HG03159 (cell line): ENCODE results near the gene PLEKHS1.
"Not testable (repeated sequence)": the region's sequence is repeated elsewhere in the genome, so short reads cannot be mapped to it uniquely, and the experiment has no call there.

Experiments used
- ATAC-seq: cut with Tn5 transposase; IDR thresholded peaks from one replicate; pipeline ENCODE4 v1.9.1; 2021; ENCODE audit warnings: mild to moderate bottlenecking, moderate library complexity; ENCODE audit not compliant: unreplicated experiment

PLEKHS1 gene

GRCh38 chr10:113740850-113741249 is 10.6 kb upstream of the PLEKHS1 start:
- ATAC-seq: no peak

- no peak for ATAC-seq
These were observed 9.0 kb upstream of the PLEKHS1 start for GRCh38 chr10:113742466-113742865.

DNA sequence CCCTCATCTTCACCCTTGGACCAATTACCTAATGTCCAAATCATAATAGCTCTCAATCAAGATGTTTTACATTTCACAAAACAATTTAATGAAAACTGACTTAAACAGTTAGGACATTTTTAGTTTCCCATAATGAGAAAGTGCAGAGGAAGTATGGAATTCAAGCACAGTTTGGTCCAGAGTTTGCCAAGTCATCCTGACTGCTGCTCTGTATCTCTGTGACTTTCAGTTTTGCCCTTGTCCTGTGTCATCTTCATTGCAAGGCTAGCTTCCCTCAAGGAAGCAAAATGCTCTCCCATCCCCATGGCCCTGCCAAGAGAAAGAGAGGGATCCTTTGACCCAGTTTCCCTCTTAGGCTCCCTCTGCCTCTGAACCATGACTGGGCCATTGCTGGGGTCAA is 7.9 kb upstream of the PLEKHS1 start:
- no peak for ATAC-seq

- no peak for ATAC-seq
These were observed 6.1 kb upstream of the PLEKHS1 start for GRCh38 chr10:113745374-113745773.

GRCh38 chr10:113746217-113746957 is 5.1 kb upstream of the PLEKHS1 start:
- ATAC-seq: no peak

DNA sequence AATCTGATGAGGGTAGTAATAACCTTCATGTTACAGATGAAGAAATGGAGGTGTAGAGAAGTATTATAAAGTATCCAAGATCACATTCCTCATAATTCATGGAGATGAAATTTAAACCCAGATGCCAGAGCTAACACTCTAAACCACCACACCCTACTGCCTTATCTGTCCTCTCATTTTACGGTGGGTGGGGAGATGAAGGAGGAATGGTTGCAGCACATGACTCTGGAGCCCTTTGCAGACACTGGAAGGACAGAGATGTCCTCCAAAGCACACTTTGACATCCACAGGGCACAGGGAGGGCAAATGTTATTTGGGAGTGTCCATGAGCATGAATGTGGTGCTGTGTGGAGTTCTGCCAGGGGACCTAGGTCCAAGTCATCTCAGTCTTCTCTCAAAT is 1.1 kb downstream of the PLEKHS1 start:
- ATAC-seq: no peak

DNA sequence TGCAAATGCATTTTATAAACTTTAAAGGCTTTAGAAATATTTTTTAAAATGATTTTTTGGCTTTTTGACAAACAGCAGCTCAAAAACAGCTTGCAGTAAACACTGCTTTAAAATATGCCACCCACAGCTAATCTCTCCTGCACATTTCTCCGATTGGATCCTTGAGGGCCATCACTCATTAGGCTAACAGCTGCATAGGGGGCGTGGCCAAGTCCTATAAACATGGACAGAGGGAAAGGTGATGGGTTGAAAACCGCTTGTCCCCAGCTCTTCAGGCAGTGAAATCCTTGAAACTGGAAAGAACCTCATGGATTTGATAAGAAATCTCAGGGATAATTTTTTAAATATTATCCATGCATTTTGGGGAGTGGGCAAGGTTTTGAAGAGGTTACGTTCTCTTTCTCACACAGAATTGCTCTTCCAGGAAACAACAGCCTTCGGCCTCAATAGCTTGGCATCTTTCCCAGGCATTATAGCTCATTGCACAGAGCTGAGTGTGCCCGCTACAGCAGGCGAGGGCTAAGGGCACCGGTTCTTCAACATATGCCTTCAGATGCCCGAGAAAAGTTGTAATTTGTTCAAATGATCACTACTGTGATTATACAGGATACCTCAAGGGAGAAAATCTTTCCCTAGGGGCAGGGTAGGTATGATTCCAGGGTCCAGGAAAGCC is 1.7 kb downstream of the PLEKHS1 start:
- no peak for ATAC-seq

DNA sequence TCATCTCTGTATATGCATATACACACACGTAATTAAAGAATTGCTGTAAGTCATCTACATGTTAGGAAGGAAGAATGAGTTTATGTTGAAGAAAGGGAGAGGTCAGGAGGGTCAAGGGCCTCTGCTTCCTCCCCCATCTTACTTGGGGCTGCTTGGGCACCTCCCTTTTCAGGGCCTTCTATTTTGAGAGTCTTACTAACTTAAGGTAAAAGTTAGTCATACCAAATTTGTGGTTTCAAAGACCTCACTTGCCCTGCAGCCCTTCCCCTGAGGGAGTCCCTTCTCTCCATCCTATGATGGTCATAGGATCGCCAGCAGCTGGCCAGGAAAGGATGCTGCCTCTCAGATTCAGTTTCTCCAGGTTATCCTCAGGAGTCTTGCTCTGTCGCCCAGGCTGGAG is 2.6 kb downstream of the PLEKHS1 start:
- ATAC-seq: no peak

- no peak for ATAC-seq
These were observed 3.3 kb downstream of the PLEKHS1 start for GRCh38 chr10:113754768-113755167.

- ATAC-seq: no peak
These were observed 5.6 kb downstream of the PLEKHS1 start for GRCh38 chr10:113756940-113757543.

DNA sequence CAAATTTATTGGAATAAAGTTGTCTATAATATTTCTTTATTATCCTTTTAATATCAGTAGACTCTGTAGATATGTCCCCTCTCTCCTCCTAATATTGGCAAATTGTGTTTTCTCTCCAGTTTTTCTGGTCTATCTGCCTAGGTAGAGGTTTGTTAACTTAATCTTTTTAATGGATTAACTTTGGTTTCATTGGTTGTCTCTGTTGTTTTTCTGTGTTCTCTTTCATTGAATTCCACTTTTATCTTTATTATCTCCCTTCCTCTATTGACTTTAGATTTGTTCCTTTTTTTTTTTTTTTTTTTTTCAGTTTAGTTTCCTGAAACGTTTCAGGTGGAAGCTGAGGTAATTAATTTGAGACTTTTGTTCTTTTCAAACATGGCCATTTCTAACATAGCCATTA is 10.6 kb downstream of the PLEKHS1 start:
- ATAC-seq: no peak

DNA sequence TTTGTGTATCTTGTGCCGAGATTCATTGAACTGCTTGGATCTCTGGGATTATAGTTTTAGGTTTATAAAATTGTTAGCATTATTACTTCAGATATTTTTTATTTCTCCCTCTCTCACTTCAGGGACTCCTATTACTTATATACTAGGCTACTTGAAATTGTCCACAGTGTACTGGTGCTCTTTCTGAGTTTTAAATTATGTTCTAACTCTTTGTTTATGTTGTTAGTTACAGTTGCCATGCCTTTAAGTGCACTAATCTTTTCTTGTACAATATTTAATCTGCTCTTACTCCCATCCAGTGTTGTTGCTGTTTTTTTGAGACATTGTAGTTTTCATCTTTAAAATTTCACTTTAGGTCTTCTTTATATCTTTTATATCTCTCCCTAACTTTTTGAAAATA is 13.1 kb downstream of the PLEKHS1 start:
- no peak for ATAC-seq

DNA sequence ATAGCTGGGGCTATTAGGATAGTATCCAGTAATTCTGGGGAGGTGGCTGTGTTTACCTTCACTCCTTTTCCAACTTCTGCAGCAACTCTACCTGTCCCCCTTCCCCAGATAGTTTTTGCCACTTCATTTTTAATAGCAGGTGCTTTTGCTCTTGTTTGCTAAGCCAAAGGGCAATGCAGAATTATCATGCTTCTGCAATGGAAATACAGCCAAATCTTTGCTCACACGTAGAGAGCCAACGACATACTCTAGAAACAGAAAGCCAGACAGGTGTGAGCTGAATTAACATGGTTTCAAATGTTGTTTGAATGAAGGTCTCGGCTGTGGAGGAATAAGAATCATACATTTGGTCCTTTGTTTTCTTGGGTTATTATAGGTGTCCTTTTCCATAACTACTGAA is 14.4 kb downstream of the PLEKHS1 start:
- no peak for ATAC-seq

DNA sequence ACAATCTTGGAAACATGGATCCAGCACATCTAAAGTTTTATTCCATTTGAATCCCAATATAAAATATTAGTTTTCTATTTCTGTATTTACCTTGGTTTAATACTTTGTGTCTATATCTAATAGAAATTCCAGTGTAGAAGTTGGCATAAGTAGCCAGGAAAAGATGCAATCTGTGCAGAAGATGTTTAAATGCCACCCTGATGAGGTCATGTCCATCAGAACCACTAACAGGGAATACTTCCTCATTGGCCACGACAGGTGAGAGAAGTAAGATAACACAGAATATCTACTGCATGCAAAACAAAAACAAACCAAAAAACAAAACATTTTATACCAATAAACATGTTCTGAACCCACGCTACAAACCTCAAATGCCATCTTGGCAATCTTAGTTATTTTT is 15.7 kb downstream of the PLEKHS1 start:
- ATAC-seq: no peak

- ATAC-seq: no peak
These were observed 18.9 kb downstream of the PLEKHS1 start for GRCh38 chr10:113770346-113770745.

GRCh38 chr10:113771131-113771530 is 19.6 kb downstream of the PLEKHS1 start:
- not testable (repeated sequence) for ATAC-seq

GRCh38 chr10:113775686-113776294 is 24.3 kb downstream of the PLEKHS1 start:
- no peak for ATAC-seq

DNA sequence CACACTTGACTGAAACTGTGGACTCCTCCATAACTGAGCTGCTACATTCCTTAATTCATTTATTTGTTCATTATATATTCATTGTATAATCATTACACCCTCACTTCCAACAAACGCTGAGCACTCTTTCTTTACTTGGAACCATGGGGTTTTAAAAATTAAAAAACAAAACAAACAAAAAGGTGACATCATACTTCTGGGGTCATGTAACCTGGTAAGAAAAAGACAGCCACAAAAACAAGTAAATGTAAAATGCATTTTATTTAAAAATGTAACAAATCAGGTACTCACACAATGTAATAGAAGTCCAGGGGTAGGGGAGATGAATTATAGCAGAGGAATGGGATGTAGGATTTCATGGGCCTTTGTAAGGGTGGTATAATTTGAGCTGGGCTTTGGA is 25.1 kb downstream of the PLEKHS1 start:
- no peak for ATAC-seq

- no peak for ATAC-seq
These were observed 29.3 kb downstream of the PLEKHS1 start for GRCh38 chr10:113780681-113781250.

DNA sequence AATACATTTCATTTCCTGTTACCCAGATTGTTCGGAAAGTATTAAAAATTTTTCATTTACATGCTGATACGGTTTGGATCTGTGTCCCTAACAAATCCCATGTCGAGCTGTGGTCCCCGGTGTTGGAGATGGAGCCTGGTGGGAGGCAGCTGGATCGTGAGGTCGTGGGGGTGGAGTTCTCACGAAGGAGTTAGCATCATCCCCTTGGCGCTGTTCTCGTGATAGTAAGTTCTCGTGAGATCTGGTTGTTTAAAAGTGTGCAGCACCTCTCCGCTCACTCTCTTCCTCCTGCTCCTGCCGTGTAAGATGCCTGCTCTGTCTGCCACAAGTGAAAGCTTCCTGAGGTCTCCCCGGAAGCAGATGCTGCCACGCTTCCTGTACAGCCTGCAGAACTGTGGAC is 30.9 kb downstream of the PLEKHS1 start:
- no peak for ATAC-seq

- ATAC-seq: no peak
These were observed 31.7 kb downstream of the PLEKHS1 start for GRCh38 chr10:113782986-113783704.
